Transverse colon (tissue), 4 donors: ENCODE results near the gene PANK4. TPM values are rescaled to one million over a fixed set of nuclear protein-coding genes. Genes with fewer than 3 reads are reported as not detected.
A peak's percentile ranks its signal among the peaks of the same experiment; 100 is the strongest.

ENCODE experiments used
- DNase-seq: peaks from one replicate; pipeline ENCODE4 v3.0.0-alpha.2; 2019
- H3K27ac ChIP-seq, 4 donors: fragments of 200-600 bp; sonication (generic); 2 replicates each; pipeline ENCODE4 v1.5.1; 2016 to 2018; ENCODE audit warnings: inconsistent platforms in 4 of 4
- H3K27me3 ChIP-seq: fragments of 200-600 bp; sonication (generic); 2 replicates; pipeline ENCODE4 v1.5.1; 2017; ENCODE audit warnings: inconsistent platforms
- H3K36me3 ChIP-seq, 4 donors: fragments of 200-600 bp; sonication (generic); 2 replicates each; pipeline ENCODE4 v1.5.1; 2017 to 2019; ENCODE audit warnings: inconsistent platforms in 4 of 4
- H3K4me1 ChIP-seq, 4 donors: fragments of 200-600 bp; sonication (generic); 2 replicates each; pipeline ENCODE4 v1.5.1; 2017 to 2020; ENCODE audit warnings: inconsistent platforms in 4 of 4
- H3K4me3 ChIP-seq, 4 donors: fragments of 200-600 bp; sonication (generic); 1 replicate in 1 of 4; 2 replicates in 3 of 4; pipeline versions ENCODE4 v1.5.1 to v1.6.1; 2017 to 2019; ENCODE audit warnings: inconsistent platforms in 4 of 4
- H3K9me3 ChIP-seq, 2 donors: fragments of 200-600 bp; sonication (generic); 2 replicates each; pipeline ENCODE4 v1.5.1; 2017 to 2019; ENCODE audit warnings: inconsistent platforms in 2 of 2
- CTCF ChIP-seq, 5 experiments: fragments of 200-600 bp in 3 of 5; fragments of 450-650 bp in 2 of 5; sonication (generic) in 3 of 5; IDR thresholded peaks; 1 replicate in 2 of 5; 2 replicates in 3 of 5; pipeline ENCODE4 v1.5.1; 2016 to 2017; ENCODE audit warnings: antibody characterized with exemption in 5 of 5, inconsistent platforms in 3 of 5, mild to moderate bottlenecking in 2 of 5, moderate library complexity in 1 of 5
- EP300 ChIP-seq: sonication (generic); formaldehyde crosslinking; IDR thresholded peaks from one replicate; pipeline ENCODE4 v1.6.1; 2017; ENCODE audit warnings: antibody characterized with exemption, low read depth
- POLR2A ChIP-seq: fragments of 450-650 bp; IDR thresholded peaks from one replicate; pipeline ENCODE4 v1.6.1; 2016; ENCODE audit warnings: antibody characterized with exemption, mild to moderate bottlenecking, moderate library complexity
- POLR2AphosphoS5 ChIP-seq, 3 donors: sonication (generic); formaldehyde crosslinking; IDR thresholded peaks; one replicate each; pipeline ENCODE4 v1.6.1; 2016; ENCODE audit warnings: antibody characterized with exemption in 3 of 3
- WGBS, 2 donors: methylation state at CpG; one replicate each; pipeline ENCODE4 v1.1.5; 2018; ENCODE audit warnings: low coverage in 1 of 2; 5-methylcytosine and 5-hydroxymethylcytosine counted together
- in situ Hi-C, 4 donors: fragments of 200-750 bp; cut with MboI; loops; one replicate each; pipeline versions ENCODE4 v1.15.0 to v1.15.1; 2017; ENCODE audit warnings: low sequenced_read_pairs in 3 of 4, low pct_ligation_motif_present in 1 of 4, low pct_unique_long_range_greater_than_20kb in 1 of 4
- intact Hi-C: fragments of 100-400 bp; cut with DNase I; formaldehyde crosslinking; loops from one replicate; pipeline ENCODE4 v1.15.1; 2023; ENCODE audit warnings: low total_unique reads
- total RNA-seq, 4 donors: library from RNA; depleted of rRNA; stranded (reverse); fragments of >200 nt; gene quantifications; one replicate each; pipeline ENCODE4 v1.1.0, GENCODE V29; 2016

PANK4 gene
- total RNA-seq, 4 donors from 2014 or later = 41.1 to 58.3 (median 47.3) TPM

GRCh38 chr1:2542246-2542915, 16.0 kb upstream of the PANK4 start:
- TF ChIP-seq POLR2A (no peak), POLR2AphosphoS5 (IDR thresholded peaks at IDR 0.05) (no peak), CTCF (IDR thresholded peaks at IDR 0.05) (no peak), EP300 (no peak)
- peaks cover 10 to 62% (median 50%) of the 10 kb centered on the region in 4 donors for H3K4me1 ChIP-seq

GRCh38 chr1:2541619-2542245, 15.3 kb upstream of the PANK4 start:
- in situ Hi-C loops = loop anchor here in 1 of 4 donors (10.0 to 25.0 kb wide), 2 partner anchors 127 to 354 kb away; partner anchors contain the start of genes FAAP20 and PEX10
- TF ChIP-seq POLR2AphosphoS5 (IDR thresholded peaks at IDR 0.05) (peak in 2 of 3 donors; percentile 41 to 46), CTCF (IDR thresholded peaks at IDR 0.05) (no peak), EP300 (no peak), POLR2A (no peak)
- Histone ChIP-seq H3K27me3 (peaks cover 17% of the 10 kb centered on the region), H3K9me3 (no peaks in the 10 kb centered on the region), H3K4me1 (peaks cover 7 to 59% (median 49%) of the 10 kb centered on the region in 4 donors), H3K4me3 (no peak overlapping the region), H3K36me3 (no peaks in the 10 kb centered on the region), H3K27ac (peak overlapping the region in 2 of 4 donors; percentile 19 to 44)
- WGBS, 2 donors = 62% methylated on average over 25 of the region's 25 CpGs; no CpG with 5 or more reads in 1 of the 2 donors
- DNase-seq = peak; percentile 93
- intact Hi-C loops = loop anchor here (5.0 kb wide), 1 partner anchor 64 kb away; the partner anchor contains the start of gene PLCH2

More at GRCh38 chr1:2542246-2542915, 16.0 kb upstream of the PANK4 start:
- H3K36me3 ChIP-seq = no peaks in the 10 kb centered on the region
- H3K27me3 ChIP-seq = peaks cover 17% of the 10 kb centered on the region
- WGBS, 2 donors = 70% methylated on average over 11 of the region's 11 CpGs; no CpG with 5 or more reads in 1 of the 2 donors
- DNase-seq = no peak
- no peak overlapping the region for H3K4me3 ChIP-seq
- intact Hi-C loops (loop anchor here (5.0 kb wide), 1 partner anchor 65 kb away; the partner anchor contains the start of gene PLCH2), in situ Hi-C loops (loop anchor here in 1 of 4 donors (10.0 to 25.0 kb wide), 2 partner anchors 128 to 355 kb away; partner anchors contain the start of genes FAAP20 and PEX10)
- no peaks in the 10 kb centered on the region for H3K9me3 ChIP-seq
- peak overlapping the region in 2 of 4 donors; percentile 19 to 36 for H3K27ac ChIP-seq

GRCh38 chr1:2540816-2541492, 14.6 kb upstream of the PANK4 start:
- WGBS, 2 donors = 30% methylated on average over 12 of the region's 39 CpGs; no CpG with 5 or more reads in 1 of the 2 donors
- Histone ChIP-seq H3K4me3 (no peak overlapping the region), H3K27me3 (peaks cover 20% of the 10 kb centered on the region), H3K27ac (peak overlapping the region in 2 of 4 donors; percentile 15 to 44), H3K36me3 (no peaks in the 10 kb centered on the region), H3K9me3 (no peaks in the 10 kb centered on the region), H3K4me1 (peaks cover 7 to 53% (median 44%) of the 10 kb centered on the region in 4 donors)
- intact Hi-C loops = loop anchor here (5.0 kb wide), 1 partner anchor 64 kb away; the partner anchor contains the start of gene PLCH2
- in situ Hi-C loops = loop anchor here in 1 of 4 donors (10.0 to 25.0 kb wide), 2 partner anchors 126 to 354 kb away; partner anchors contain the start of genes FAAP20 and PEX10
- TF ChIP-seq CTCF (IDR thresholded peaks at IDR 0.05) = no peak
- no peak for TF ChIP-seq POLR2A
- TF ChIP-seq POLR2AphosphoS5 (IDR thresholded peaks at IDR 0.05) = no peak
- TF ChIP-seq EP300 = no peak
- no peak for DNase-seq
